HPDE6-E6E7 (cell line): ENCODE results near the gene MAB21L4.

Experiments
- DNase-seq: peaks from one replicate; pipeline ENCODE4 v3.0.0; 2011; ENCODE audit warnings: missing footprints; ENCODE audit errors: extremely low spot score

MAB21L4 gene

GRCh38 chr2:240911641-240912265 lies 15.8 kb upstream of the MAB21L4 start:
- no peak for DNase-seq

GRCh38 chr2:240909216-240909974 lies 13.4 kb upstream of the MAB21L4 start:
- no peak for DNase-seq

GRCh38 chr2:240906911-240907590 lies 11.1 kb upstream of the MAB21L4 start:
- no peak for DNase-seq

GRCh38 chr2:240906141-240906910 lies 10.4 kb upstream of the MAB21L4 start, which contains the start of gene CROCC2:
CROCC2 (plus strand) TSS chr2:240906336; CDS start chr2:240906514, 178 bp downstream.
- no peak for DNase-seq

GRCh38 chr2:240905176-240905781 lies 9.3 kb upstream of the MAB21L4 start:
- no peak for DNase-seq

- no peak for DNase-seq
These were observed 8.5 kb upstream of the MAB21L4 start for GRCh38 chr2:240904216-240905175.

GRCh38 chr2:240903191-240904060 lies 7.5 kb upstream of the MAB21L4 start:
- DNase-seq, result no peak

DNA sequence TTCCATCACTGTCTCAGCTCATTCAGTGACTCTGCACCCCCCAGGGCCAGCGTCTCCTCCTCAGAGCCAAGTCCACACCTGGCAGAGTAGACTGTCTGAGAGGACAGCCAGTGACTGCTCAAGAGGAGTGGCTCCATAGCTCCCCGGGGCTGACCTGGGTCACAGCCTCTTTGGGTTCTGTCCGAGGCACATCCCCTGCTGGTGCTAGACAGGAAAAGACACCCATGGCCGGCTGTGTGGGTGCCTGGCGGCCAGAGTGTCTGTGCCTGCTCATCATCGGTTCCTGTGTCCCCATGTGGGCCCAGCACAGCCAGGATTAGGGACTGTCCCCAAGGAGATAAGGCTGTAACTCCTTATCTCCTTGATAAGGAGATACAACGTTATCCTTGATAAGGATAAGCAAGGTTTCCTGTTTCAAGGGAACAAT lies 6.7 kb upstream of the MAB21L4 start:
- DNase-seq, result no peak

GRCh38 chr2:240901986-240902614 lies 6.1 kb upstream of the MAB21L4 start:
- no peak for DNase-seq

GRCh38 chr2:240900141-240900860 lies 4.3 kb upstream of the MAB21L4 start:
- no peak for DNase-seq

GRCh38 chr2:240899468-240899865 lies 3.5 kb upstream of the MAB21L4 start:
- DNase-seq, result no peak

- no peak for DNase-seq
These were observed 2.9 kb upstream of the MAB21L4 start for GRCh38 chr2:240898731-240899467.

GRCh38 chr2:240898108-240898730 lies 2.3 kb upstream of the MAB21L4 start:
- no peak for DNase-seq

DNA sequence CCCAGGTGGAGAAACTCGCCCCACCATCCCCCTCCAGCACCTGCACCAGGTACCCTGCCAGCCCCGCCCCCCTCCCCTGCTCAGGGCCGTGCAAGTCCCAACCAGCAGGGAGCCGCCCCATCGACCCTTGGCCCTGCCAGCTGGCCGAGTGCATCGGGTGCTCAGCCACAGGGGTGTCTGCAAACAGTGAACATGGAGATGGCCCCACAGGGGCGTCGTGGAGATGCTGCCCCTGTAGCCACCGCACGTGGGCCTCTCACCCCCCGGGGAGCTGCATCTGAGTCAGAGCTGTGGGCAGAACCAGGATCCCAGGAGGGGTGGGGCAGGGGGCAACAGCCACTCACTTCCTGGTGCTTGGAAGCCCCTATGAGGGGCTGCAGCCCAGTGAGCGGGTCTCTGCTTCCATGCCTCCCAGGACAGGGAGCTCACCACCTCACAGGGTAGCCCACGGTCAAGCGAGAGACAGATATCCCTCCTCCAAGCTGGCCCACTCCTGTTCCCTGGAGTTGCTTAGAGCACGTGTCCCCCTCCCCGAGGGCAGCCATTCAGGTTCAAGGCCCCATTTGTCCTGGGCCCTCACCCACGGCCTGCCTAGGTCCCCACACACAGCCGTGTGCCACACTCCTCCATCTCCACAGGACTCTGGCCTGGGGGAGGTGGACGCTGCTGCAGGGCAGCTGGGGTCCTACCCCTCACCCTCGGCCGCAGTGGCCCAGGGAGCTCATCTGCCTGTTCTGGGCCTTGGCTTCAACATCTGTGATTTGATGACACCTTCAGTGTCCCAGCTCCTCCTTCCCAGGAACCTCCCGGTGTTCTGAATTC lies 1.1 kb upstream of the MAB21L4 start:
- peak; percentile 41 for DNase-seq

DNA sequence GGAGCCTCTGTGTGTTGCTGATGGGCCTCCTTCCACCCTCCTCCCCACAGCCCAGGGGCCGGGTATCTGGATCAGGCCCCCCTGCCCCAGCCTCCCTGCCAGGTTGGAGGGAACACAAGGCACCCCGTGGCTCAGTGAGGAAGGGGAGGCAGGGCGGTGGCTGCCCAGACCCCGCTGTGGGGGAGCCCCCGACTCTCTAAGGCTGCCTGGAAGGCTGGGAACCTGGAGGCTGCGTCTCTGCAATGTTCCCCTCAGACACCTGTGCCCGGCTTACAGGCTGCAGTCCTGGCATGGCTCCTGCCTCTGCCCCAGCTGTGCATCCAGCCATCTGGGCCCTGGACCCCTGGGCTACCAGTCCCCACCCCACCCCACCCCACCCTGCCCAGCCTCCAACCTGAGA lies 438 bp upstream of the MAB21L4 start:
- DNase-seq, result no peak
